NCI-H1417 treated with DMSO at 0.1 percent for 48 hours (cell line): ENCODE data around the gene SLC7A6.

Source experiments
- DNase-seq: peaks from one replicate; lab custom pipeline; 2025; lab: John Stamatoyannopoulos, UW

Gene SLC7A6

DNA sequence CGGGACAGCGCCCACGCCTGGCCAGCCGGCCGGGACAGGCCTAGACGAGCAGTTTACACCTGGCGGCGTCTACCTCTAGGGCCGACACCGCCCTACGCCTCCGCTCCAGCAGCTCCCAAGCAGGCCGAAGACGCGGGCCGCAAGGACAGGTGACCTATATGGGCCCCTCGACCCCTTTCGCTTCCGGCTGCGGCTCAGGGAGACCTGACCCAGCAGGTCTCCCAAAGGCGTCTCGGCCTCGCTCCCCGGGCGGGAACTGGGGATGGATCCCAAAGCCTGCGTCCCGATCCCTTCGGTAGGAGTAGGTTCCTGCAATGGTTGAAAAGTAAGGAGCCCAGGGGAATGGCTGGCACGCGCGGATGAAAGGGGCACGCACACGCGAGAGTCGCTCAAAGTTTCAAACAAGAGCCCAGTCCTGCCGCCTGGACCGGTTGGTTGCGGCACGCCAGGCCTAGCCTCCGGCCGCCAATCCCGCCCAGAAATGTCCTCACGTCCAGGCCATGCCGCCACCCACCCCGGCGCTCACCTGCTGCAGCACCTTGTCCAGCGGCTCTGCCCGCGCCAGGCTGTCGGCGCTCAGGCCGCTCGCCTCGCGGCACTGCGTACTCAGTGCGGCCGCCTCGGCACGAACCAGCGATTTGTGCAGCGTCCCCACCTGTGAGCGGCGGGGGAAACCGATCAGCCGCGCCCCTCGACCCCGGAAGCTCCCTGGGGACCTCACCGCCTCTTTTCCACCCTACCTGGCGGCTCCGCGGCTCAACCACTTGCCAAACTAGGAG, 29.0 kb upstream of the SLC7A6 start:
- DNase-seq, result no peak

DNA sequence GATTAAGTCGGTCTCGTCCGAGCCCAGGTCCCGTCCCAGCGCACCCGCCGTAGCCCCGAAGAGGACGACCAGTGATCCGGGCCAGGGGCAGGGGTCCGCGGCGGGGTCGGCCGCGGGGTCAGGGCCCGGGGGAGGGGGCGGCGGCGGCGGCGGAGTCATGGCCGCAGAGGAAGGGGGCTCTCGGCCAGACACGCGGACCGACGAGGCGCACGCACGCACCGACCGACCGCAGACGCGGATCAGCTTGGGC, 28.5 kb upstream of the SLC7A6 start, which contains the start of gene ESRP2:
TSS of gene ESRP2 (minus strand) at position 241 of the 250 bp plus-strand sequence. CDS start at position 159, 82 bp downstream.
- DNase-seq, result no peak

DNA sequence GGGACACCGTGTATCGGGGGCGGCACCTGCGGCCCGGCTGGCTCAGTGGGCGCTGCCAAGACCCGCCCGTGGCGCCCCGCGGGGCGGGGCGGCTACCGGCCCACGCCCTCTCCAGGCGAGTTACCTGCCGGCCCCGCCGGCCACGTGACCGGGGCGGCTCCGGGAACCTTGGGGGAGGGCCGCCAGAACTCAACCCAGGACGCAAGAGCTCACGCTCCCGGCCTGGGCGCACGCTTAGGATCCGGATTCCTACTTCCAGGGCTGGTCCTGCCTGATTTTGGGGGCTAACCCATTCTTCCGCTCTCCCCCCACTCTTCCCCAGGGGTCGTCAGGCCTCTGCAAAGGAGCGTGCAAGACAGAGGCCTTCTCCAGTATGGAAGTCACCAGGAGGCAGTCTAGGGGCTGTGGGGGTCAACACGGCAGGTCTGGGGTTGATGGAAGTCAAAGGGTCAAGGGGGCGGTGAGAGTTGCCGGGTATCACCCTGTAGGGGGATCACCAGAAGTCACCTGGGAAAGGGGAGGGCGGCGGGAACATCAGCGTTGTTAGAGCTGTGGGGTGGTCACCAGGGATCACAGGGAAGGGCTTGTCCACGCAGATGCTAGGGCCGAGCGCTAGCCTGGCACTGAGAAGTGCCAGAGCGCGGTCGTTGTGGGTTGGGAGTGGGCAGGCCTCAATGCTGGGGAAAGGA, 28.0 kb upstream of the SLC7A6 start:
- DNase-seq, result no peak

DNA sequence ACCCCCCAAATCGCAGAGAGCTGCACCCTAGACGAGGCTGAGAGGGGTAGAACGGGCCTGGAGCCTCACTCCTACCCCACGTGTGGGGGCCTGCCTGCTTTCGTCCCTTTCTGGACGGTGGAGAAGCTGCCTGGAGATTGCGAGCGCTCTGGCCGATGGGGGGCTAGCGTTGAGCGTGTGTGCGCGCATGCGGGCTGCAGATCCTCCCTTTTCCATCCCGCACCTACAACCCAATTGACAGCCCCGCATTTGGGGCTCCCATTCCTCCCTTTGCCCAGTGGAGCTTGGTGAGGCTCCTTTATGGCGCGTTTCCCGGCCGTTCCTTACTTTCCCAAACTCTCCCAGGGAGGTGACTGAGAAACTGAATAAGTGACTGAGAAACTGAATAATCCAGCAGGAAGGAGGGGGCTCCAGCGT, 27.5 kb upstream of the SLC7A6 start:
- DNase-seq, result no peak

DNA sequence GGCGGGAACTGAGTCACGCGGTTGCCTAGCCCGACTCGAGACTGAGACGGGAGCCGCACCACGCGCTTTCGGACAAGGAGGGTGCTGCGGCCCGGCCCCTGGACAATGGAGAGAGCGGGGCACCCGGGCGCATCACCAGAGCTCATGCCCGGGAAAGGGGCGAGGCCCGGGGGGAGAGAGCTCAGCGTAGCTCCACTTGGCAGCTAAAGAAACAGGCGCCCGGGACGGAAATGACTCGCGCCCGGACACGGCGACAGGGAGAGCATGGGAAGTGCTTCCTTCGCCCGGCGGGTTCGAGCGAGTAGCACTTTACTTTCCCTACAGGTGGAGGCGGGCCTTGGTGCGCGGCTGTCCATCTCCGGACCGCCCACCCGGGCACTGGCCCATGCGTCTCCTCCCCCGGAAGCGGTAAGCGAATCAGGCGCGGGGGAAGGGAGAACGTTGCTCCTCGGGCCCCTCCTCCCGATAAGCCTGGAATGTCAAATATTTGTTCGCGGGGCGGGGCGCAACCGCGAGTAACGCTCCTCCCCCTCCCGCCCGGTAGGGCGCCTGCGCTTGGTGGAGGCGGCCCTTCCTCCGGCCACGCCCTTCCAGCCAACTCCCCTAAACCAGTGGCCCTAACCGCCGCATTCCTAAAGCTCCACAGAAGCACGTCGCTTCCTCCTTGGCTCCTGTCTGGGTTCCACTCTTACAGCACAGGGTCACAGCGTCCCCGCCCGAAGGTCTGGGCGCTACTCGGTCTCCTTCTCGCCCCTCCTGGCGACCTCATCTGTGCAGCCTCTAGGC, 26.9 kb upstream of the SLC7A6 start:
- peak; percentile 85 for DNase-seq

DNA sequence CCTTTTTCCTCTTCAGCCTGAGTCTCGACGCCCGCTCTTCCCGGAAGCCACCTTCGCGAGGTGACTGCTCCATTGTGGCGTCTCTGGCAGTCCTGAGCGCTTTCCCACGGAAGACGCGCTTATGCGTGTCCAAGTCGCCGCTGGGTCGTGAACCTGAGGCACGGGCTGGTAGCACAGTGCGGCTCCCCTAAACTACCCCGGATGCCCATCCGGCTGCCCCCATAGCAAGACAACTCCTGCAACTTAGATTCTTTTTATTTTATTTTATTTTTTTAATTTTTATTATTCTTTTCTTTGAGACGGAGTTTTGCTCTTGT, 26.3 kb upstream of the SLC7A6 start:
- no peak for DNase-seq

DNA sequence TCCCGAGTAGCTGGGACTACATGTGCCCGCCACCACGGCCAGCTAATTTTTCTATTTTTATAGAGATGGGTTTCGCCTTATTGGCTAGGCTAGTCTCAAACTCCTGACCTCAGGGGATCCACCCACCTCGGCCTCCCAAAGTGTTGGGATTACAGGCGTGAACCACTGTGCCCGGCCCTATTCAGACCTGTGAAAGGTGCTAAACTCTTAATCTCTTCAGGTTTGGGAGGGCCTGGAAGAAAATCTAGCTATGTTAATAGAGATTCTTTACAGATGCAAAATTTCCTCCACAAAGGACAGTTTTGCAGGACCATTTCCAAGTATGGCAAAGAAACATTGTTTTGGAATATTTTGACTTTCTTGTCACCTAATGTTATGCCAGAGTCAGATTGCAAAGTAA, 22.2 kb upstream of the SLC7A6 start:
- no peak for DNase-seq

DNA sequence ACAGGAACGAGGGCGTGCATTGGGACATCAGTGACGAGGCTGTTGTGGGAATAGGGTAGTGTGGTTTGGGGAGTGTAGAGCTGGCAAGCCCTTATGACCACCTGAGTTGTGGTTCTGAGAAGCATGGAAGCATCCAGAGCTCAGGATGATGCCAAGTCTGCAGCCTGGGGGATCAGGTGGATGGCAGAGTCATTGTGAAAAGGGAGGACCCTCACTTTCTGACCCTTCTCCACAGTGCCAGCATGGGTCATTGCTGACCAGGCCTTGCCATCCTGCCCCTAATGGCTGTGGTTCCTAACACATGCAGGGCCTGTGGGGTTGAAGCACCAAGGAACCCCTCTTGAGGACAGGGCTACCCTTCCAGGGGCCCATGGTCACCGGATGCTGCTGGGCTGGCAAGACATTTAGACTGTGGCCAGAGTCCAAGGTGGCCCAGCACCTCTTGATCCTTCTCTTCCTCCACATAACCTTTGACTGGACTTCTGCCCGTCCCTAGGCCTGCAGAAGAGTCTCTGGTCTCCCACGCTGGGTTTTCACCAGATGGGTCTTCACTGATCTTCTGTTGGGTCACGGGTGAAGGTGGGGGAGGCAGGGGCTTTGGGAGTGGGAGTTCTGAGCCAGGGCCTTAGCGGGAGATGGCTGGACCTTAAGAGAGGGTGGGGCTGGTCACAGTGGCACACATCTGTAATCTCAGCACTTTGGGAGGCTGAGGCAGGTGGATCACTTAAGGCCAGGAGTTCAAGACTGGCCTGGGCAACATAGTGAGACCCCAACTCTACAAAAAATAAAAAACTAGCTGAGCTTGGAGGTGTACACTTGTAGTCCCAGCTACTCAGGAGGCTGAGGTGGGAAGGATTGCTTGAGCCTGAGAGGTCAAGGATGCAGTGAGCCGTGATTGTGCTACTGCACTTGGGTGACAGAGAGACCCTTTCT, 21.1 kb upstream of the SLC7A6 start:
- no peak for DNase-seq

DNA sequence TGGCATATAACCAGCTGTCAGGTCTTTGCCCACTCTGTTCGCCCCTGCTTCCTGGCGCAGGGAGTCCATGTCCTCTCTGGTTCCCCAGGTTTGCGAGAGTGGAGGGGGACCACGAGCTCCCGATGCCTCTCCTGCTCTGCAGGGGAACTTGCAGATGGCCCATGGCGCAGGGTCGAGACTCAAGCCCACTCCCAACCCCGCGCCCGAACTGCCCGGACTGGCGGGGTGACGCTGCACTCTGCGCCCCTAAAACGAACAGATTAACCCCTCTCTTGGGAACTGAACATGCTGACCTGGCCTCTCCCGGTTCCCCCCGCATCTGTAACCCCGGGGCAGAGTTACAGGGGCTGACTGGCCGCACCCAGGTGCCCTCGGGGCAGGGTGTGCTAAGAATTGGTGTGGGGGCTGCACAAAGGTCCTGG, 19.8 kb upstream of the SLC7A6 start:
- no peak for DNase-seq

DNA sequence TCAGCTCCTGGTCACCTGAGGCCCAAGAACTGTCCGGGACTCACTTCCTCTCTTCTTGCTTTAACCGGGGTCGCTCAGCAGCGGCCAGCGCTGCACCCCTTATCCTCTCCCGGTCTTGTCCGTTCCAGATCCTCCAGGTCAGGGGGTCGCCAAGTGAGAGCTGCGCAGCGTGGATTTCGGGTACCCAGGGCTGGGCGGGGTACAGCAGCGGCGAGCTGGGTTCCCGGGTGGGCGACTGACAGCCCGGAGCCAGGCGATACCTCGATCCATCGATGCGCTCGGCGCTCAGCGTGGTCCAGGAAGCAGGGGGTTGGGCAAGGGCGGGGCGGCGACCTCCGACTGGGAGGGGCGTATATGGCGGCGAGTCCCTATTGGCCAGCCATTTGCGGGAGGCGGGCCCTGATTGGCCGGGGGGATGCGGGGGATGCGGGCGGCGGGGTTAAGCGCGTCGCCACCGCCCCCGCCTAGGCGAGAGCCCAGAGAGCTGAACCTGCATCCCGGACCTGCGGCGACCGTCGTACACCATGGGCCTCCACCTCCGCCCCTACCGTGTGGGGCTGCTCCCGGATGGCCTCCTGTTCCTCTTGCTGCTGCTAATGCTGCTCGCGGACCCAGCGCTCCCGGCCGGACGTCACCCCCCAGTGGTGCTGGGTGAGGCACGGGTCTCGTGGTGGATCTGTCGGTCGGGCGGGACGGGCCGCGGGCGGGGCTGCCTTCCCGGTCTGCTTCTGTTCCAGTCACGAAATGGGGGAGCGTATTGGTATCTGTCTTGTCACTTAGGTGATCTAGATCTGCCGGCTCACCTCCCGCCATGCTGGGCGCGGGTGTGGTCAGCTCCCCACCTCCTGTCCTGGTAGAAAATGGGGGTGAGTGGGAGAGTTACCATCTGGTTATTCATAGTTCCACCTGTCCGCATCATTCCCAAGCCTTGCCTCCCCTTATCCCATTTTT, 19.1 kb upstream of the SLC7A6 start, which contains the start of gene PLA2G15:
TSS of gene PLA2G15 (plus strand) at position 471 of the 951 bp plus-strand sequence. CDS start at position 525, 54 bp downstream.
- no peak for DNase-seq

DNA sequence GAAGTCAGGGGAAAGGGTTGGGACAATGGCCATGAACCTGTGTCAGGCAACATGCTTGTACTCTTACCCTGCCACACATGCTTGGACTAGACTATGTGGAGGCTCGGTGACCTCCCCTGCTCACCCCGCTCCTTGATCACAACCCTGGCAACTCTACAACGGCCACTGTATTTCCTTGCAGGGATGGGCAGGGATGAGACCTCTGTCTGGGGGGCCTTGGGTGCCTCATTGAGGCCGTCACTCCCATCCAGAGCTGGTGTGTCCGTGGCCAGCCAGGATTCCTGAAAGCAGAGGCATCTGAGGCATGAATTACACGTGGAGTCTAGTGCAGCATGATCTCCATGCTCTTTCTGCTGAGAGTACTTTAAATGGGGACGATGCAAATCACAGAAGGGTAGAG, 18.2 kb upstream of the SLC7A6 start:
- no peak for DNase-seq

DNA sequence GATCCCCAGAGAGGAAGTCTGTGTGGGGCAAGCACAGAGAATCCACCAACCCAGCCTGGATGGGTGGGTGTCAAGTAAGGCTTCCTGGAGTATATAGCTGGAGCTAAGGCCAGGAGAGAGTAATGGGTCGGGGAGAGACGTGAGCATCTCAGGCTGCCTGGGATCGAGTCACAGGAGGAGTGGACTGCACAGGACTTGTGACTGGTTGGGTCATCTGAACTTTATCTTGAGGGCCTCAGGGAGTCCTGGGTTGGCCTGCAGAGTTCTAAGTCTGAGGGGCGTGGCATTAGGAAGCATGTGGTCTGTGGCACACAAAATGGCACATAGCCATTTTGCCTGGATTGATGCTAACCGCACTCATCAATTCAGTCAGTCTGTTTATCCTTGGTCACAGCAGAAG, 17.7 kb upstream of the SLC7A6 start:
- no peak for DNase-seq

DNA sequence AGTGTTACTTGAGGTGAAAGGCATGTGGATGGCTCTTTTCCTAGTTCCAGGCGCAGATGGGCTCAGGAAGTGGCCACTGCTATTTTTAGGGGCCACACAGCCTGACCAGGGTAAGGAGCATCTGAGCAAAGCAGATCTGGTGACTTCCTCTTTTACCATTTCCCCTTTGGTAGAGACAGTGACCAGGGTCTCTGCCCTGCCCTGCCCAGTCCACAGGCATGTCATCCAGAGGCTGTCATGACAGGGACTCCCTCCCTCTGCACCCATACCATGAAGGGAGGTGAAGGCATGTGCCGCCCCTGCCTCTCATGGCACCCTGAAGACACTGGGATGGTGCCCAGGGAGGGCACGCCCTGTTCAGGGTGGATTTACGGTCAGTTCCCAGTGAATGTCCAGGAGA, 16.9 kb upstream of the SLC7A6 start:
- DNase-seq, result no peak

DNA sequence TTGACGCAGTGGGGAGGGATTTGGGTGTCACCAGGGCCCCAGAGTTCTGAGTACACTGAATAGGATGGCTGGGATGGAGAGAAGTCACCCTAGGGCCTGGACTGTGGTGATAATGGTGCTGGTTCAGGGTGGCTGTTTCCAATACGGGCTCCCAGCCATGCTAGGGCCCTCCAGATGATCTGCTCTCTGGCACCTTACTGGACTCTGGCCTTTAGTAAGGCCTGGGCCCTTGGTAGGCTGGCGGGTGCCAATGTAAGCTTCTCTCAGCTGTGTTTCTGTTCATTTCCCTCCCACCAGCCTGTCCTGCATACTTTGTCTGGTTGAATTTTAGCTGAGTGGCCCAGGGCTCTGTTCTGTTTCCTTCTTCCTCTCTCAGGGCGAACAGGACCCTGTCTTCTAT, 16.4 kb upstream of the SLC7A6 start:
- DNase-seq, result no peak

DNA sequence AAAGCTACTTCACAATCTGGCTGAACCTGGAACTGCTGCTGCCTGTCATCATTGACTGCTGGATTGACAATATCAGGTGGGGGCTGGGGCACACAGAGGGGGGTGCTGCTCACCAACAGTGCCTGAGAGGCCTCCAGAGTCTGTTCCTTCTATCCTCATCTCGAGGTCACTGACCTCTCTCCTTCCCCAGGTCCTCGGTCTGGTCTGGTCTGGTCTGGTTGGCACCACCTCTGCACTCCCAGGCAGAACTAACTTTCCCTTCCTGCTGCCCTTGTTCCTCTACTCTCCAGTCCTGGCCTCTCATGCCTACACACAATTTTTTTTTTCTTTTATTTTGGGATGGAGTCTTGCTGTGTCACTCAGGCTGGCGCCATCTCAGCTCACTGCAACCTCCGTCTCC, 15.0 kb upstream of the SLC7A6 start:
- DNase-seq, result no peak

DNA sequence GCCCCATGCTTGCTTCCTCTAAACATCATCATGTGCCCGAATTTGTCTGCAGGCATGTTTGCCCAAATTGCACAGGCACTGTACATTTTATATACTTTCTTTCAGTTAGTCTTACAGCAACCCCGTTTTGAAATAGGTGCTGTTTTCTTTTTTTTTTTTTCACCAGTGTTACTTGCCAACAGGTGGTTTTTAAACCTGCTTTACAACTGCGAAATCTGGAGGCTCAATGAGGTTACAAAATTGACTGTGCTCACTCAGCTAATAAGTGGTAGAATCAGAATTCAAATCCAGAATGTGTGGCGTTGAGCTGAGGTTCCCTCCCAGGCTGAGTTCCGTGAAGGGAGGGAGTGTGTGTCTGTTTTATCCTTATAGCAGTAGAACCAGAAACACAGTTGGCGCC, 13.4 kb upstream of the SLC7A6 start:
- DNase-seq, result no peak

DNA sequence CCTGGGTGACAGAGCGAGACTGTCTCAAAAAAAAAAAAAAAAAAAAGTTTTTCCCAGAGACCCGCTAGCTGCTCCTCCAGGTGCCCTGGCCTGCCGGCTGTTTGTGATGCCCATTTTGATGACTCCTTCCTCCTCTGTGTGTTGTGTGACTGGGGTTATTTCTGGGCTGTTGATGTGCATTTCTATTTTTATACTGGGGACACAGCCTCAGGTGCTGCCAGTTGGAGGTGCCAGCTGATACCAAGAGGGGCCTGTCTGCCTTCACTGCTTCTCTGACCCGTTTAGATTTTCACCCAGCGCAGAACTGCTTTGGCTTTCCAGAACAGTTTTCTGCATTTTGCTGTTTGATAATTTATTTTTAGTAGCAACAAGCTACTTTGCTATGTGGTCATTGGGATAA, 12.5 kb upstream of the SLC7A6 start:
- no peak for DNase-seq

DNA sequence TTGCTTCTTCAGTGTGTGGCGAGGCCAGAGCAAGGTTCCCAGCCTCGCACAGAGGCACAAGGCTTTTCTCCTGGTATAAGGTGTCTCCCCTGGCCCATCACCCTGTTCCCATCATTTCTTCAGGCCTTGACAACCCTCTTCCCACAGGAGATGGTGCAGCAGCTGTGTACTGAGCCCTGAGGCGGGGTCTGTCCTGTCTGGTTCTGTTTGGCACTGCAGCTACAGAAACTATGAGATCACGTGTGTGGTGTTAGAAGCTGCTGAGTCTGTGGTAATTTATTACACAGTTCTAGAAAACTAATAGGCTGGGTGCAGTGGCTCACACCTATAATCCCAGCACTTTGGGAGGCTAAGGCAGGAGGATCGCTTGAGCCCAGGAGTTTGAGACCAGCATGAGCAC, 11.9 kb upstream of the SLC7A6 start:
- DNase-seq, result no peak

DNA sequence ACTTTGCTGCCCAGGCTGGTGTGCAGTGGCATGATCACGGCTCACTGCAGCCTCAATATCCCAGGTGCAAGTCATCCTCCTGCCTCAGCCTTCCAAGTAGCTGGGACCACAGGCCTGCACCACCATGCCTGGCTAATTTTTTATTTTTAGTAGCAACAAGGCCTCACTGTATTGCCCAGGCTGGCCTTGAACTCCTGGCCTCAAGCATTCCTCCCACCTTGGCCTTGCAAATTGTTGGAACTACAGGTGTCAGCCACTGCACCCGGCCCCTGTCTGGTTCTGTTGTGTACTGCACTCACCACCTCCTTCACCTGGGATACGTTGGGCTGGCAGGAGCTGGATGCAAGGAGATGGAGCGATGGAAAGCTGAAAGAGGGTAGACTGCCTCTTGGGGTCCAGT, 10.6 kb upstream of the SLC7A6 start:
- no peak for DNase-seq

DNA sequence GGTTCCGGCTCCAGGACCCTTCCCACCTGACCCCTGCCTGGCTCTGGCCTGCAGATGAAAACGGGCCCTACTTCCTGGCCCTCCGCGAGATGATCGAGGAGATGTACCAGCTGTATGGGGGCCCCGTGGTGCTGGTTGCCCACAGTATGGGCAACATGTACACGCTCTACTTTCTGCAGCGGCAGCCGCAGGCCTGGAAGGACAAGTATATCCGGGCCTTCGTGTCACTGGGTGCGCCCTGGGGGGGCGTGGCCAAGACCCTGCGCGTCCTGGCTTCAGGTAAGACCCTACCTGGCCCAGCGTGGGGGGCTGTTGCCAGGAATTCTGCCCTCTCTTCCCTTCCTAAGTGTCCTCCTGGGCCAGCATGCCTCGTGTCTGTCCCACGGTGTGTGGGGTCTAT, 8.6 kb upstream of the SLC7A6 start:
- no peak for DNase-seq
